ENCODE results near the gene ATG101.

DNA sequence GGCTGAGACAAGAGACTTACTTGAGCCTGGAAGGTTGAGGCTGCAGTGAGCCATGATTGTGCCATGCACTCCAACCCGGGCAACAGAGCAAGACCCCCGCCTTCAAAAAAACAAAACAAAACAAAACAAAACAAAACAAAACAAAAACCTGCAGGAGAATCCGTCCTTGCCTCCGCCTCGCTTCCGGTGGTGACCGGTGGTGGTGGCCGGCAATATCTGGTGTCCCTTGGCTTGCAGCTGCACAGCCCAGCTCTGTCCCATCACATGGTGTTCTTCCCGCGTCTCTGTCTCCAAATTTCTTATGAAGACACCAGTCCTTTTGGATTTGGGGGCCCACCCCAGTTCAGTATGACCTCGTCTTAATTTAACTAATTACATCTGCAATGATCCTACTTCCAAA lies 19.7 kb downstream of the ATG101 start:
- TF ChIP-seq, protein P1, sequence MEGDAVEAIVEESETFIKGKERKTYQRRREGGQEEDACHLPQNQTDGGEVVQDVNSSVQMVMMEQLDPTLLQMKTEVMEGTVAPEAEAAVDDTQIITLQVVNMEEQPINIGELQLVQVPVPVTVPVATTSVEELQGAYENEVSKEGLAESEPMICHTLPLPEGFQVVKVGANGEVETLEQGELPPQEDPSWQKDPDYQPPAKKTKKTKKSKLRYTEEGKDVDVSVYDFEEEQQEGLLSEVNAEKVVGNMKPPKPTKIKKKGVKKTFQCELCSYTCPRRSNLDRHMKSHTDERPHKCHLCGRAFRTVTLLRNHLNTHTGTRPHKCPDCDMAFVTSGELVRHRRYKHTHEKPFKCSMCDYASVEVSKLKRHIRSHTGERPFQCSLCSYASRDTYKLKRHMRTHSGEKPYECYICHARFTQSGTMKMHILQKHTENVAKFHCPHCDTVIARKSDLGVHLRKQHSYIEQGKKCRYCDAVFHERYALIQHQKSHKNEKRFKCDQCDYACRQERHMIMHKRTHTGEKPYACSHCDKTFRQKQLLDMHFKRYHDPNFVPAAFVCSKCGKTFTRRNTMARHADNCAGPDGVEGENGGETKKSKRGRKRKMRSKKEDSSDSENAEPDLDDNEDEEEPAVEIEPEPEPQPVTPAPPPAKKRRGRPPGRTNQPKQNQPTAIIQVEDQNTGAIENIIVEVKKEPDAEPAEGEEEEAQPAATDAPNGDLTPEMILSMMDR (IDR thresholded peaks at IDR 0.05) = no peak
- TF ChIP-seq POLR2A (IDR thresholded peaks at IDR 0.05) = no peak
